ENCODE results near the gene MYO1G.
"Not testable (repeated sequence)": the region's sequence is repeated elsewhere in the genome, so short reads cannot be mapped to it uniquely, and the experiment has no call there.

MYO1G gene

GRCh38 chr7:44998153-44998871 is 19.5 kb upstream of the MYO1G start:
- DNase-seq = no peak

- no peak for DNase-seq
Measured at GRCh38 chr7:44995555-44996493, 17.0 kb upstream of the MYO1G start.

- no peak for DNase-seq
Measured at GRCh38 chr7:44994877-44995554, 16.2 kb upstream of the MYO1G start.

GRCh38 chr7:44992004-44992795 is 13.4 kb upstream of the MYO1G start:
- DNase-seq = not testable (repeated sequence)

GRCh38 chr7:44990109-44991023 is 11.6 kb upstream of the MYO1G start:
- DNase-seq = peak; percentile 15

- DNase-seq = no peak
Measured at GRCh38 chr7:44989132-44989531, 10.3 kb upstream of the MYO1G start.

GRCh38 chr7:44988701-44989100 is 9.9 kb upstream of the MYO1G start:
- DNase-seq = no peak

GRCh38 chr7:44987996-44988395 is 9.2 kb upstream of the MYO1G start:
- no peak for DNase-seq

- no peak for DNase-seq
Measured at GRCh38 chr7:44987457-44987856, 8.6 kb upstream of the MYO1G start.

GRCh38 chr7:44986218-44987053 is 7.6 kb upstream of the MYO1G start:
- DNase-seq = peak; percentile 96

- no peak for DNase-seq
Measured at GRCh38 chr7:44985900-44986217, 7.0 kb upstream of the MYO1G start.

GRCh38 chr7:44985033-44985695 is 6.3 kb upstream of the MYO1G start:
- no peak for DNase-seq

- no peak for DNase-seq
Measured at GRCh38 chr7:44984478-44984758, 5.6 kb upstream of the MYO1G start.

- DNase-seq = no peak
Measured at GRCh38 chr7:44983742-44984477, 5.1 kb upstream of the MYO1G start.

GRCh38 chr7:44982970-44983369 is 4.2 kb upstream of the MYO1G start:
- no peak for DNase-seq

- DNase-seq = no peak
Measured at GRCh38 chr7:44982535-44982923, 3.7 kb upstream of the MYO1G start.

GRCh38 chr7:44981035-44981706 is 2.4 kb upstream of the MYO1G start:
- DNase-seq = no peak

GRCh38 chr7:44980393-44981034 is 1.7 kb upstream of the MYO1G start:
- no peak for DNase-seq

Measured in NCI-H510A treated with DMSO at 0.1 percent for 48 hours (cell line).